Mesodermal cell (in vitro differentiated cells): ENCODE data around the gene LHPP.
"Not testable (repeated sequence)": the region's sequence is repeated elsewhere in the genome, so short reads cannot be mapped to it uniquely, and the experiment has no call there.

ENCODE experiments used
- H3K27ac ChIP-seq: 2 replicates; pipeline ENCODE4 v1.7.0; 2013; ENCODE audit warnings: mild to moderate bottlenecking, low read depth, low read length, moderate library complexity; ENCODE audit not compliant: severe bottlenecking
- H3K36me3 ChIP-seq: 2 replicates; pipeline ENCODE4 v1.7.1; 2013; ENCODE audit warnings: mild to moderate bottlenecking, low read length, moderate library complexity; ENCODE audit not compliant: control insufficient read depth, insufficient read depth
- H3K4me1 ChIP-seq: one replicate; pipeline ENCODE4 v1.7.1; 2013; ENCODE audit warnings: mild to moderate bottlenecking, low read length; ENCODE audit not compliant: insufficient read depth, control insufficient read depth, poor library complexity, severe bottlenecking
- H3K4me3 ChIP-seq: 2 replicates; pipeline ENCODE4 v1.7.0; 2013; ENCODE audit warnings: low read length, control low read depth, mild to moderate bottlenecking; ENCODE audit not compliant: insufficient read depth, poor library complexity, severe bottlenecking; ENCODE audit errors: extremely low read depth
- H3K9me3 ChIP-seq: 2 replicates; pipeline ENCODE4 v1.7.1; 2013; ENCODE audit warnings: mild to moderate bottlenecking, low read length, moderate library complexity; ENCODE audit not compliant: control insufficient read depth
- WGBS, 2 experiments: methylation state at CpG; one replicate each; pipeline ENCODE4 v1.1.5; 2013; ENCODE audit warnings: missing lambda C conversion rate in 2 of 2; ENCODE audit not compliant: insufficient coverage in 2 of 2; 5-methylcytosine and 5-hydroxymethylcytosine counted together

LHPP gene

DNA sequence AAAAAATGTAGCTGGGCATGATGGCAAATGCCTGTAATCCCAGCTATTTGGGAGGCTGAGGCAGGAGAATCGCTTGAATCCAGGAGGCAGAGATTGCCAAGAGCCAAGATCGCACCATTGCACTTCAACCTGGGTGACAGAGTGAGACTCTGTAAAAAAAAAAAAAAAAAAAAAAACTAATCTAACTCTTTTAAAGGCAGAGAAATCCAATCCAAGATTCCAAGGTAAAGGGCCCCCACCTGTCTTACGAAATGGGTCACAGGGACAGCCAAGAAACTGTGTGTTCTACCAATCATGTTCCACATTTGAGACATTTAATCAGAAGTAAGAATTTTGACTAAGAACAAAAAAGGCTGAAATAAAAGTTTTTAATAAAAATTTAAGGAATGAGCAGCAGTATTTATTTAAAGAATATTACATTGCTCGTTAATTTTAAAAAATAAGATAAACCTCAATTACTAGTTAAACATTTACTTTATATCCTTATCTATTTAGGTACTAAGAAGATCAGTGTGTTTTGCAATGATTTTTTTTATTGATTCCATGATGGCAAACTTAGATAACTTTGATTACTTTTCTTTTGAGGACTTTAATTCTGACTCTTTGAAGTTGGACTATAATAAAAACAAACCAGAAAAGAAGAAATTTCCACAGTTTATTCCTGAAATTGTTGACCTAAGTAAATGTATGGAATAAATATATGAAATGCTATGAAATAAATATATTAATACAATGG is 36.2 kb upstream of the LHPP start:
- H3K9me3 ChIP-seq, result no peaks in the 10 kb centered on the region
- H3K36me3 ChIP-seq, result no peaks in the 10 kb centered on the region
- WGBS, 2 experiments, result 100% methylated on average over 1 of the region's 4 CpGs
- H3K27ac ChIP-seq, result no peak overlapping the region
- no peak overlapping the region for H3K4me3 ChIP-seq
- H3K4me1 ChIP-seq, result no peaks in the 10 kb centered on the region

DNA sequence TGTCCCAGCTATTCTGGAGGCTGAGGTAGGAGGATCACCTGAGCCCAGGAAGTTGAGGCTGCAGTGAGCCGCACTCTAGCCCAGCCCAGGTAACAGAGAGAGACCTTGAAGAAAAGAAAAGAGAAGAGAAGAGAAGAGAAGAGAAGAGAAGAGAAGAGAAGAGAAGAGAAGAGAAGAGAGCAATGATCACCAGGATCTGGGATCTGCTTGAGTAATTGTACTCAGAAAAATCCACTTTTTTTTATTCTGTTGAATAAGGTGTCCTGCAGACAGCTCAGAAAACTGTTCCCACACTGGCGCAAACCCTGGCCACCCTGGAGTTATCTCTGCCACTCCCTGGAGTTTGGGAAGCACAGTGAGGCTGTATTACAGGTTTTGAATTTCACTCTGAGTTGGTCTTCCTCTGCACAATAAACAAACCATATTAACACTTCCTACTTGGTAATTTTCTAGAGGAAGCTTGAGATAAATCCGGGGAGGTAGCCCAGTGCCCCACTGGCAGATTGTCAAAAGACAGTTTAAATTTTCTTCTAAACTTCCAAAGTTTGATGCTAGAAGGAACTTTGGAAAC is 33.3 kb upstream of the LHPP start:
- Histone ChIP-seq H3K27ac (no peak overlapping the region), H3K4me1 (no peaks in the 10 kb centered on the region), H3K4me3 (no peak overlapping the region), H3K36me3 (no peaks in the 10 kb centered on the region), H3K9me3 (no peaks in the 10 kb centered on the region)
- WGBS, 2 experiments, result 72 to 100% methylated on average over 1 to 2 of the region's 3 CpGs

- Histone ChIP-seq H3K9me3 (no peaks in the 10 kb centered on the region), H3K4me3 (no peak overlapping the region), H3K27ac (no peak overlapping the region), H3K4me1 (no peaks in the 10 kb centered on the region), H3K36me3 (no peaks in the 10 kb centered on the region)
- WGBS, 2 experiments, result 76 to 86% methylated on average over 3 of the region's 5 CpGs
Observed at GRCh38 chr10:124429576-124429975, 32.0 kb upstream of the LHPP start.

- WGBS, 2 experiments, result 100% methylated on average over 2 of the region's 4 CpGs
- no peaks in the 10 kb centered on the region for H3K4me1 ChIP-seq
- no peak overlapping the region for H3K27ac ChIP-seq
Observed at GRCh38 chr10:124430077-124430476, 31.5 kb upstream of the LHPP start.

DNA sequence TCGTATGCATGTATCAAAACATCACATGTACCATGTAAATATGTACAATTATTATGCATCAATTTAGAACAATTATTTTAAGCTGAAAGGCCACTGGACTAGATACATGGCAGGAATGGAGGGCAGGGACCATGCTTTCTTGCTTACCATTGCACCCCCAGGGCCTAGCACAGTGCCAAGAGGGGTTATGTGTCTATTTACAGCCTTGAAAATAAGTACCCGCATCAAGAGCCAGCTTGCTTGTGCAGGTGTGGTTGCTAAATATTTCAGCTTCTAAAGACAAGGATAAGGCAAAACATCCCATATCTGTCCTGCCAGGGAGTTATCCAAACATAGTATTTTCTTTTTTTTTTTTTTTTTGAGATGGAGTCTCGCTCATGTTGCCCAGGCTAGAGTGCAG is 28.2 kb upstream of the LHPP start:
- Histone ChIP-seq H3K4me1 (no peaks in the 10 kb centered on the region), H3K27ac (no peak overlapping the region), H3K9me3 (no peaks in the 10 kb centered on the region), H3K4me3 (no peak overlapping the region), H3K36me3 (no peaks in the 10 kb centered on the region)
- 90% methylated on average over 2 of the region's 3 CpGs; no CpG with 5 or more reads in 1 of the 2 experiments for WGBS, 2 experiments

More at GRCh38 chr10:124430077-124430476, 31.5 kb upstream of the LHPP start:
- H3K4me3 ChIP-seq, result no peak overlapping the region
- H3K36me3 ChIP-seq, result no peaks in the 10 kb centered on the region
- H3K9me3 ChIP-seq, result no peaks in the 10 kb centered on the region

GRCh38 chr10:124435683-124436082 is 25.9 kb upstream of the LHPP start:
- H3K9me3 ChIP-seq, H3K36me3 ChIP-seq, H3K4me3 ChIP-seq, H3K27ac ChIP-seq, H3K4me1 ChIP-seq: not testable (repeated sequence)
- 94 to 100% methylated on average over 2 to 3 of the region's 4 CpGs for WGBS, 2 experiments

GRCh38 chr10:124436191-124436638 is 25.4 kb upstream of the LHPP start:
- Histone ChIP-seq H3K27ac (no peak overlapping the region), H3K9me3 (no peaks in the 10 kb centered on the region), H3K4me3 (no peak overlapping the region), H3K36me3 (no peaks in the 10 kb centered on the region), H3K4me1 (no peaks in the 10 kb centered on the region)
- WGBS, 2 experiments, result 84 to 92% methylated on average over 8 of the region's 8 CpGs

- H3K36me3 ChIP-seq, H3K9me3 ChIP-seq, H3K4me1 ChIP-seq, H3K4me3 ChIP-seq, H3K27ac ChIP-seq: not testable (repeated sequence)
- WGBS, 2 experiments, result 91 to 98% methylated on average over 1 to 5 of the region's 5 CpGs
Observed at GRCh38 chr10:124441694-124442093, 19.9 kb upstream of the LHPP start.

GRCh38 chr10:124446830-124447750 is 14.5 kb upstream of the LHPP start:
- H3K4me1 ChIP-seq, result peaks cover 12% of the 10 kb centered on the region
- no peak overlapping the region for H3K27ac ChIP-seq
- 28 to 33% methylated on average over 43 to 64 of the region's 71 CpGs for WGBS, 2 experiments
- no peaks in the 10 kb centered on the region for H3K9me3 ChIP-seq
- no peaks in the 10 kb centered on the region for H3K36me3 ChIP-seq
- peak overlapping the region; percentile 31 for H3K4me3 ChIP-seq

DNA sequence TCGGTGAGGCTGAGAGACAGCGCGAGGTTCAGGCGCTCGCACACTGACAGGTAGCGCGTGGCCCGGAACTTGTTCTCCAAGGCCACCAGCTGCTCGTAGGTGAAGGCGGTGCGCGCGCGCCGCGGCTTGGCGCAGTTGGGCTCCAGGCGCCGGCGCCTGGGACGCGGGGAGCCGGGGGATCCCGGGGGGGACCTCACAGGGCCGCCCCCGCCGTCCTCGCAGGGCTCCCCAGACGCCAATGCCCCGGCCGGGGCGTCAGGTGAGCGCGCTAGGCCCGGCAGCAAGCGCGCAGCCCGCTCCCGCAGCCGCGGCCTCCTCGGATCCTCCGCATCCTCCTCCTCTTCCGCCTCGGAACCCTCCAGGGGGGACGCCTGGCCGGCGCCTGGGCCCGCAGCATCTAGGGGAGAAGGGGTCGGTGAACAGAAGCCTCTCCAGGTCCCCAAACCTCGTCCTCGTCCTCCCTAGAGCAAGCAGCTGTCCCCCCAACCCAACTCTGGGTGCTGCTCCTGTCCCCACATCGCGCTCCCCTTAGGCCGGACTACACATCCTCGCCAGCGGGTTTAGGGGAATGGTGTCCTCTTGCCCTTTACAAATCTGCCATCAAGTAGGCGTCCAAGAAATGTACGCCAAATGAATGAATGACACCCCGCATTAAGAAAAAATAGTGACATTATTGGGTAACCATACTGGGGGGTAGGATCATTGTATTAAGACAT is 13.7 kb upstream of the LHPP start:
- Histone ChIP-seq H3K4me3 (peak overlapping the region; percentile 31), H3K4me1 (peaks cover 12% of the 10 kb centered on the region), H3K36me3 (no peaks in the 10 kb centered on the region), H3K27ac (no peak overlapping the region), H3K9me3 (no peaks in the 10 kb centered on the region)
- 1 to 3% methylated on average over 34 to 53 of the region's 60 CpGs for WGBS, 2 experiments
